SK-N-SH (cell line): ENCODE data around the gene HOXA10. TPM values are rescaled to one million over a fixed set of nuclear protein-coding genes. Genes with fewer than 3 reads are reported as not detected.

Experiments used
- CTCF ChIA-PET: fragments of 300-600, 350-600 bp; formaldehyde crosslinking; extraction: SDS; loops from one replicate; lab custom pipeline; 2021; lab: Yijun Ruan, JAX
- POLR2A ChIA-PET: fragments of 350-600 bp; sonication (Branson Sonifier 250); formaldehyde crosslinking; extraction: SDS; loops from one replicate; lab custom pipeline; 2020; ENCODE audit warnings: antibody characterized with exemption, inconsistent platforms; lab: Yijun Ruan, JAX
- DNase-seq: peaks from one replicate; pipeline ENCODE4 v3.0.0; 2012
- H2AFZ ChIP-seq: fragments of 200-600 bp; sonication (generic); 2 replicates; pipeline ENCODE4 v1.8.1; 2016; ENCODE audit warnings: antibody characterized with exemption, mild to moderate bottlenecking, low read depth
- H3F3A ChIP-seq: fragments of 200-600 bp; sonication (generic); replicated peaks from 2 replicates; pipeline ENCODE3; 2016; ENCODE audit warnings: antibody characterized with exemption, mild to moderate bottlenecking; ENCODE audit not compliant: insufficient read depth
- H3K27ac ChIP-seq, 2 experiments: fragments of 200-500 bp in 1 of 2; fragments of 200-600 bp in 1 of 2; sonication (Bioruptor generic) in 1 of 2; sonication (generic), shearing (Covaris generic) in 1 of 2; 2 replicates each; pipeline versions ENCODE4 v1.5.1 to v1.6.1; 2014 to 2016; ENCODE audit warnings: low read depth in 2 of 2, inconsistent platforms in 1 of 2, low read length in 1 of 2, mild to moderate bottlenecking in 1 of 2, mixed read lengths in 1 of 2
- H3K27me3 ChIP-seq: fragments of 200-600 bp; sonication (generic), shearing (Covaris generic); 2 replicates; pipeline ENCODE4 v1.6.1; 2016; ENCODE audit warnings: mixed run types; ENCODE audit not compliant: insufficient read depth
- H3K36me3 ChIP-seq, 2 experiments: fragments of 200-500 bp in 1 of 2; fragments of 200-600 bp in 1 of 2; sonication (Bioruptor generic) in 1 of 2; sonication (generic) in 1 of 2; replicated peaks in 1 of 2; 2 replicates each; pipeline versions ENCODE3 to v1.5.1; 2014 to 2016; ENCODE audit warnings: low read length in 1 of 2, mild to moderate bottlenecking in 1 of 2; ENCODE audit not compliant: insufficient read depth in 2 of 2, control insufficient read depth in 1 of 2
- H3K4me1 ChIP-seq, 2 experiments: fragments of 200-500 bp in 1 of 2; fragments of 200-600 bp in 1 of 2; sonication (Bioruptor generic) in 1 of 2; sonication (generic), shearing (Covaris generic) in 1 of 2; 2 replicates each; pipeline versions ENCODE4 v1.5.1 to v1.6.1; 2014 to 2016; ENCODE audit warnings: low read depth in 1 of 2, low read length in 1 of 2, mixed run types in 1 of 2; ENCODE audit not compliant: insufficient read depth in 2 of 2, control insufficient read depth in 1 of 2
- H3K4me2 ChIP-seq: fragments of 200-600 bp; sonication (generic), shearing (Covaris generic); 2 replicates; pipeline ENCODE4 v1.6.1; 2017; ENCODE audit warnings: mixed run types
- H3K4me3 ChIP-seq, 2 experiments: fragments of 200-500 bp in 1 of 2; fragments of 200-600 bp in 1 of 2; sonication (Bioruptor generic) in 1 of 2; sonication (generic), shearing (Covaris generic) in 1 of 2; 2 replicates each; pipeline versions ENCODE4 v1.5.1 to v1.8.1; 2014 to 2016; ENCODE audit warnings: low read depth in 2 of 2, inconsistent platforms in 1 of 2, low read length in 1 of 2, mild to moderate bottlenecking in 1 of 2, mixed read lengths in 1 of 2, moderate library complexity in 1 of 2
- H3K79me2 ChIP-seq: fragments of 200-600 bp; sonication (generic); 2 replicates; pipeline ENCODE4 v1.8.1; 2017; ENCODE audit warnings: mild to moderate bottlenecking; ENCODE audit not compliant: insufficient read depth
- H3K9ac ChIP-seq: fragments of 200-600 bp; sonication (generic); 2 replicates; pipeline ENCODE4 v1.6.1; 2017; ENCODE audit warnings: mixed run types
- H3K9me2 ChIP-seq: fragments of 200-600 bp; sonication (generic); 2 replicates; pipeline ENCODE4 v1.6.1; 2017; ENCODE audit warnings: mixed run types
- H3K9me3 ChIP-seq: fragments of 200-600 bp; sonication (generic); 2 replicates; pipeline ENCODE4 v1.6.1; 2017; ENCODE audit warnings: mixed run types, mild to moderate bottlenecking, moderate library complexity
- H4K20me1 ChIP-seq: fragments of 200-600 bp; sonication (generic); 2 replicates; pipeline ENCODE4 v1.6.1; 2017; ENCODE audit warnings: mild to moderate bottlenecking, mixed run types; ENCODE audit not compliant: insufficient read depth
- ELF1 ChIP-seq: IDR thresholded peaks from 2 replicates; pipeline ENCODE4 v1.4.0; 2012
- FOSL2 ChIP-seq: IDR thresholded peaks from 2 replicates; pipeline ENCODE4 v1.4.0; 2012; ENCODE audit warnings: low read depth, mild to moderate bottlenecking, moderate library complexity, borderline replicate concordance
- FOXJ3 ChIP-seq: sonication (generic); formaldehyde crosslinking; IDR thresholded peaks from 2 replicates; pipeline ENCODE4 v1.5.1; 2020; ENCODE audit warnings: mild to moderate bottlenecking, missing genetic modification reagents
- MEF2A ChIP-seq: IDR thresholded peaks from 2 replicates; pipeline ENCODE4 v1.4.0; 2012; ENCODE audit warnings: low read depth, borderline replicate concordance
- MXI1 ChIP-seq: IDR thresholded peaks from 2 replicates; pipeline ENCODE4 v1.6.1; 2012; ENCODE audit warnings: mild to moderate bottlenecking, low read depth, low read length, improper control_type of control experiment
- RAD21 ChIP-seq: IDR thresholded peaks from 2 replicates; pipeline ENCODE4 v1.6.1; 2012; ENCODE audit warnings: mild to moderate bottlenecking, low read length
- SMC3 ChIP-seq: IDR thresholded peaks from 2 replicates; pipeline ENCODE4 v1.6.1; 2012; ENCODE audit warnings: low read depth, low read length, improper control_type of control experiment
- TAF1 ChIP-seq: IDR thresholded peaks from 2 replicates; pipeline ENCODE4 v1.6.1; 2012; ENCODE audit warnings: low read depth, mild to moderate bottlenecking, low read length, moderate library complexity, borderline replicate concordance
- TEAD4 ChIP-seq: IDR thresholded peaks from 2 replicates; pipeline ENCODE4 v1.4.0; 2012; ENCODE audit warnings: mild to moderate bottlenecking, borderline replicate concordance; ENCODE audit not compliant: insufficient read depth
- YY1 ChIP-seq: IDR thresholded peaks from 2 replicates; pipeline ENCODE4 v1.4.0; 2012; ENCODE audit warnings: low read depth, mild to moderate bottlenecking
- WGBS: methylation state at CpG from one replicate; pipeline ENCODE4 v1.1.6; 2017; ENCODE audit warnings: low lambda C conversion rate; 5-methylcytosine and 5-hydroxymethylcytosine counted together
- polyA plus RNA-seq, 3 experiments: library from polyadenylated mRNA; depleted of rRNA; stranded (reverse); fragments of >200 nt; gene quantifications; 2 replicates each; pipeline ENCODE4 v1.2.3, GENCODE V29; 2012
- TF ChIP-seq, protein P1 (sequence below): IDR thresholded peaks from 2 replicates; pipeline ENCODE4 v1.4.0; 2012; ENCODE audit warnings: low read depth, borderline replicate concordance
- TF ChIP-seq, protein P2 (sequence below): fragments of 150-350 bp; IDR thresholded peaks from 2 replicates; pipeline ENCODE4 v1.6.1; 2017; ENCODE audit warnings: antibody characterized with exemption, low read length, low read depth, borderline replicate concordance
- TF ChIP-seq, protein P3 (sequence below): fragments of 200-600 bp; sonication (generic); IDR thresholded peaks from 2 replicates; pipeline ENCODE4 v1.6.1; 2017; ENCODE audit warnings: antibody characterized with exemption, mild to moderate bottlenecking, moderate library complexity

Gene HOXA10
- polyA plus RNA-seq, 1 of the 3 experiments (the other 2 are of a cell fraction), result not detected

DNA sequence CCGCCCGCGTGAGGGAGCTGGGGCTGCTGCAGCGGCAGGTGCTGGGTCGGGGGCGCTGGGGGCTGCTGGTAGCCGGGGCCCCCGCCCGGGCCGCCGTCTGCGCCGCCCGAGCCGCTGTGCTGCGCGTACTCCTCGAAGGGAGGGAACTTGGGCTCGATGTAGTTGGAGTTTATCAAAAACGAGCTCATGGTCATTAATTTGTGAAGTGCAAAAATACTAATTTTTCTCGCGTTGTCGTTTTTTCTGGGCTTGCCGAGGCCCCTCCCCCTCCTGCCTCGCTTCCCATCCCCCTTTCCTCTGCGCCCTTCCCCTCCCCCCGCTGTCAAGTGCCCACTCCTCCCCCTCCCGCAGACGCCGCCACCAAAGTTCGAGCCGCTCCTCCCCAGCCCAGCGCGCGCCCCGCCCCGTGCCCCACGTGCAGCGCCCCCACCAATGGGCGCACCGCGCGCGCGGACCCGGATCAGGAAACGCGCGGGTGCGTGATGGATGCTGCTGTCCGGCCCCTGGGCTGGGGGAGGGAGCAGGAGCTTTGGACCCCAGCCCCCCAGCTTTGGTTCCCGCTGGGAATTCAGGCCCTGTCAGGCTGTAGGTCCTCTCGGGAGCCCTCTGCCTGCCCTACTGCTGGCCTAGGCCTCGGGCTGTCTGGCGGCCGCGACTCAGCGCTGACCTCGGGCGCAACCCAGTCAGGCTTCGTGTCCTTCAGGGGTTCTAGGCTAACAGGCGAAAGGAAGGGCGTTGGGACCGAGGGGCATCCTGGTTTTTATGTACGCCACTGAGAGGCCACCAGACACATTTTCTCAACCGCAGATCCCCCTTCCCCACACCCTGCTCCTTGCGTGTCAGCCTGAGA, 43.4 kb downstream of the HOXA10 start, which contains the start of gene HOXA4:
HOXA4 (minus strand) TSS at position 218 of the 850 bp plus-strand sequence; CDS start at position 194, 24 bp downstream.
- H3K27ac ChIP-seq, result no peak within 1 kb of the TSS
- H3F3A ChIP-seq, result no peaks in the 10 kb centered on the region
- H3K4me3 ChIP-seq, result peak within 1 kb of the TSS; percentile 6 to 37; a peak in 2 of 4 replicates
- no peak within 1 kb of the TSS; the same call in 1 of the 2 replicates for H2AFZ ChIP-seq
- no peaks in the 10 kb centered on the region for H3K9me3 ChIP-seq
- H3K4me1 ChIP-seq, result peaks cover 0 to 4% of the 10 kb centered on the region in 2 experiments; a peak in 1 of 4 replicates
- 22% methylated on average over 62 of the region's 67 CpGs for WGBS
- CTCF ChIA-PET, result interaction anchor here (0.7 to 5.8 kb wide), 9 partner anchors 10 to 276 kb away, joined by 3 to 36 read pairs (median 4); partner anchors contain the start of gene HOXA5
- no peaks in the 10 kb centered on the region for H3K36me3 ChIP-seq
- H3K9ac ChIP-seq, result no peak within 1 kb of the TSS
- POLR2A ChIA-PET, result interaction anchor here (0.6 kb wide), 1 partner anchor 14 kb away, joined by 3 read pairs; no protein-coding TSS in a partner anchor
- peak; percentile 82 for DNase-seq
- H3K4me2 ChIP-seq, result no peak within 1 kb of the TSS
- no peaks in the 10 kb centered on the region for H3K79me2 ChIP-seq
- TF ChIP-seq TAF1, result no peak
- no peak for TF ChIP-seq MEF2A
- no peak for TF ChIP-seq RAD21
- peak; percentile 42; the same call in 1 of the 2 replicates for TF ChIP-seq ELF1
- no peak for TF ChIP-seq YY1
- TF ChIP-seq MXI1, result no peak
- TF ChIP-seq FOSL2, result no peak
- TF ChIP-seq, protein P1, sequence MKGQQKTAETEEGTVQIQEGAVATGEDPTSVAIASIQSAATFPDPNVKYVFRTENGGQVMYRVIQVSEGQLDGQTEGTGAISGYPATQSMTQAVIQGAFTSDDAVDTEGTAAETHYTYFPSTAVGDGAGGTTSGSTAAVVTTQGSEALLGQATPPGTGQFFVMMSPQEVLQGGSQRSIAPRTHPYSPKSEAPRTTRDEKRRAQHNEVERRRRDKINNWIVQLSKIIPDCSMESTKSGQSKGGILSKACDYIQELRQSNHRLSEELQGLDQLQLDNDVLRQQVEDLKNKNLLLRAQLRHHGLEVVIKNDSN, result peak; percentile 91
- TF ChIP-seq, protein P2, sequence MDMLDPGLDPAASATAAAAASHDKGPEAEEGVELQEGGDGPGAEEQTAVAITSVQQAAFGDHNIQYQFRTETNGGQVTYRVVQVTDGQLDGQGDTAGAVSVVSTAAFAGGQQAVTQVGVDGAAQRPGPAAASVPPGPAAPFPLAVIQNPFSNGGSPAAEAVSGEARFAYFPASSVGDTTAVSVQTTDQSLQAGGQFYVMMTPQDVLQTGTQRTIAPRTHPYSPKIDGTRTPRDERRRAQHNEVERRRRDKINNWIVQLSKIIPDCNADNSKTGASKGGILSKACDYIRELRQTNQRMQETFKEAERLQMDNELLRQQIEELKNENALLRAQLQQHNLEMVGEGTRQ, result 0 out of 2 replicates have a peak, but pooled peaks have one; percentile 14
- H3K9me2 ChIP-seq, result no peaks in the 10 kb centered on the region
- H4K20me1 ChIP-seq, result no peaks in the 10 kb centered on the region
- peaks cover 88% of the 10 kb centered on the region for H3K27me3 ChIP-seq

DNA sequence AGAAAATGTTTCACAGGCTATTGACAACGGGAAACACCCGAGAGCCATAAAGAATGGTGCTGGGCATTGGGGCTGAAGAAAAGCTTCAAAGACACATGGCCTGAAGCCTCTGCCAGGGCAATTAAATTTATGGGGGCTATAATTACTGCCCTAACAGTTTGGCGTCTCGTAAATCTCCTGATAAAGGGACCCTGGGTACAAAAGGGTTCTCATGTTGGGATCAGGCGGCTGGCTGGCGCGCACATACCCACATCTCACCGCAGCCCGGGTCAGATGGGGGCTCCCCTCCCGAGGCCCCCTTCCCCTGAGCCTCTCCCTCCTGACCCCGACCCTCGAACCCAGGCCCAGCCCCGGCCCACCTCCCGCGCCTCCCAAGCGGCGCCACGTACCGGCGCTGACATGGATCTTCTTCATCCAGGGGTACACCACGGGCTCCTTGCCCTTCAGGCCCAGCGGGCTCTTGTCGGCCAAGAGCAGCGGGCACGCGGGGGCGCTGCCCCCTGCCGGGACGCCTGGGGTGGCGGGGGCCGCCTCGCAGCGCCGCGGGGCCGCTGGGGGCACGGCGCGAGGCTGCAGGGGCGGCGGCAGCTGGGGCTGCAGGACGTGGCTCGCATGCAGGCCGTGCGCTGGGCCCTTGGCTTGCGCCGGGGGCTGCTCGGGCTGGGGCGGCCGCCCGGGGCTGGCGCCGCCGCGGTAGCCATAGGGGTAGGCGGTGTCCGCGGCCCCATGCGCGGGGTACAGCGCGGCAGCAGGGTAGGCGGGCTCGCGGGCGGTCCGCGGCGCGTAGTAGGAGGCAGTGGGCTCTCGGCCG, 44.2 kb downstream of the HOXA10 start:
- H3K27ac ChIP-seq, result no peak overlapping the region
- TF ChIP-seq SMC3 (no peak), RAD21 (no peak), FOXJ3 (no peak), ELF1 (no peak), TEAD4 (no peak)
- TF ChIP-seq, protein P3, sequence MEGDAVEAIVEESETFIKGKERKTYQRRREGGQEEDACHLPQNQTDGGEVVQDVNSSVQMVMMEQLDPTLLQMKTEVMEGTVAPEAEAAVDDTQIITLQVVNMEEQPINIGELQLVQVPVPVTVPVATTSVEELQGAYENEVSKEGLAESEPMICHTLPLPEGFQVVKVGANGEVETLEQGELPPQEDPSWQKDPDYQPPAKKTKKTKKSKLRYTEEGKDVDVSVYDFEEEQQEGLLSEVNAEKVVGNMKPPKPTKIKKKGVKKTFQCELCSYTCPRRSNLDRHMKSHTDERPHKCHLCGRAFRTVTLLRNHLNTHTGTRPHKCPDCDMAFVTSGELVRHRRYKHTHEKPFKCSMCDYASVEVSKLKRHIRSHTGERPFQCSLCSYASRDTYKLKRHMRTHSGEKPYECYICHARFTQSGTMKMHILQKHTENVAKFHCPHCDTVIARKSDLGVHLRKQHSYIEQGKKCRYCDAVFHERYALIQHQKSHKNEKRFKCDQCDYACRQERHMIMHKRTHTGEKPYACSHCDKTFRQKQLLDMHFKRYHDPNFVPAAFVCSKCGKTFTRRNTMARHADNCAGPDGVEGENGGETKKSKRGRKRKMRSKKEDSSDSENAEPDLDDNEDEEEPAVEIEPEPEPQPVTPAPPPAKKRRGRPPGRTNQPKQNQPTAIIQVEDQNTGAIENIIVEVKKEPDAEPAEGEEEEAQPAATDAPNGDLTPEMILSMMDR, result no peak
- ChIA-PET POLR2A (no interaction called here), CTCF (interaction anchor here (1.0 to 5.8 kb wide), 3 partner anchors 14 to 16 kb away, joined by 3 to 36 read pairs (median 4); partner anchors contain the start of gene HOXA5)
- no peaks in the 10 kb centered on the region for H3K9me3 ChIP-seq
- no peak overlapping the region for H3K9ac ChIP-seq
- no peaks in the 10 kb centered on the region for H3K9me2 ChIP-seq
- no peak overlapping the region; a peak in 1 of 4 replicates for H3K4me3 ChIP-seq
- H3K4me1 ChIP-seq, result peaks cover 0 to 4% of the 10 kb centered on the region in 2 experiments; a peak in 1 of 4 replicates
- no peaks in the 10 kb centered on the region for H3F3A ChIP-seq
- H3K27me3 ChIP-seq, result peaks cover 88% of the 10 kb centered on the region
- no peaks in the 10 kb centered on the region for H4K20me1 ChIP-seq
- H3K4me2 ChIP-seq, result no peak overlapping the region
- no peaks in the 10 kb centered on the region for H3K79me2 ChIP-seq
- H2AFZ ChIP-seq, result no peak overlapping the region
- WGBS, result 18% methylated on average over 24 of the region's 72 CpGs
- H3K36me3 ChIP-seq, result no peaks in the 10 kb centered on the region
- no peak for DNase-seq
